GM18499 (cell line): Measurements from ENCODE around the gene TMEM134.

ENCODE experiments used
- ATAC-seq: cut with Tn5 transposase; IDR thresholded peaks from one replicate; pipeline ENCODE4 v1.9.1; 2021; ENCODE audit warnings: moderate number of reproducible peaks; ENCODE audit not compliant: insufficient read depth, unreplicated experiment

TMEM134 gene

DNA sequence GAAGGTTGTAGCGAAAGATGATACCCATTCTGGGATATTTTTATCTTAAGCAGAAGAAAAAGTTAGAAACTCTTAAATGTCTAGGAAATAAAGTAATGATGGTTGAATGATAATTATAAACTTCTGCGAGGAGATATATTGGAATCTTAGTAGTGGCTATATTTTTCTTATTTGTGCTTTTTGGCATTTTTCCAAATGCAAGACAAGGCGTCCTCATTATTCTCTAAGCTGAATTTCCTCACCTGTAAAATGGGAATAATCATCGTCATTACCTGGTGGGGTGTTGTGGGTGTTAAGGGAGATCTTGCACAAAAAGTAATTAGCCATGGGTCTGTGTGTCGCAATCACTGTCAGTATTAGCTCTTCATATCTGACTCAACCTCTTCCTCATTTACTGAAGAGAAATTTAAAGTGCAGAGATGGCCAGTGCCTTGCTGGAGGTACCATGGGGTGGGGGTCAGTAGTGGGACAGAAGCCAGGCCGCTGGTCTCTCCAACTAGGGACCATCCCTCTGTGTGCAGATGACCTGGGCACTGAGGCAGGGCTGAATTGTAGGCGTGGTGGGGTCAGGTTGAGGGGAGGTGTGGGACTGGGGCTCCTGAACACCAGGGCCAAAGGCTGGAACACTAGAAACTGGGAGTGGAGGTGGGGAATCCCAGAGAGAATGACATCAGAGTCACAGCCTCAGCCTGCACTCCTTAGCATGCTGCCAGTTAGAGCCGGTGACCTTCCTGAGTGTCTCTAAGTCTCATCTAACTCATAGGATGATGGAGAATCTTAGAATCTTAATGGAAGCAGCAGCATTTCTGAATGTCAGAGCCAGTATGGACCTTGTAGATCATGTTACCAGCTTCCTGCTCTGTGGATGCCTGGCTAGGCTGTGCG lies 32.0 kb upstream of the TMEM134 start:
- ATAC-seq: no peak

DNA sequence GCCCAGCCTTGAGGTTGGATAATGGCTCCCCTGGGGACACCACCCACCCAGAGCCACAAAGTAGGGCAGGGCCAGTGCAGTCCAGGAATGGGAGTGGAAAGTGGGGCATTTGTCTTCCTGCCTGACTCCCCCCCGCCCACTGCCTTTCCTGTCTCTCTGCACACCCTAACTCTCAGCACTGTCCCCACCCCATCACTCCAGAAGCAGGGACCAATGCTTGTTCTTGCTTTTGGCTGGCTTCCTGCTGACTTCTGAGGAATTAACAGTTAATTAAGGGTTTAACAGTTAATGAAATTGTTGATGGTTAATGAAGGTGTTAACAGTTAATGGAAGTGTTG lies 31.4 kb upstream of the TMEM134 start:
- ATAC-seq: no peak

DNA sequence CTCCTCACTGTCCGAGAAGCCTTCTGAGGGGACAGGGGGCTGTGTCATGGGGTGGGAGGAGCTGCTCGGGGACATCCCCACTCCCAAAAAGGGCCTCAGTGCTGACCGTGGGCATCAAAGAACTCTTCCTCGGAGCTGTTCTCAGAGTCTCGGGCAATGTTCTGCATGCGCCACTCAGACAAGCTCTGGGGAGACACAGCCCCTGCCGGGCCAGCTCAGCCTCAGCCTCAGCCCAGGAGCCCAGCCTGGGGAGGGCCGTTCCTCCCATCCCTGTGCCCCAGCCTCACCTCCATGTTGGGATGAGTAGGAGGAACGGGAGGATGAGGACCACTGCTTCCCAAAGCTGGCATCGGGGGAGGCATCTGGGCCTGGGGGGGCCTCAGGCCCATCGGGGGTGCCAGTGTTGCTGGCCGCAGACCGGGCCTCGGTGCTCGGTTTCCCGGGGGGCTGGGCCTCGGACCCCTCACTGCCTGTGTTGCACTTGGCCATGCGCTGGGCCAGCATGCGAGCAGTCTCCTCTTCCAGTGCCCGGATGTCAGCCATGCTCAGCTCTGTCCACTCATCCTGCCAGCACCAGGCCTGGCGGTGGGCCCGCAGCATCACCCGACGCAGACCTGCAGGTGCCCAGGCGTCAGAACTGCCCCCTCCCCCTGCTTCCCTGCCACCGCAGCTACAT lies 30.9 kb upstream of the TMEM134 start:
- no peak for ATAC-seq

- ATAC-seq: no peak
Observed at GRCh38 chr11:67498544-67498972, 29.5 kb upstream of the TMEM134 start.

DNA sequence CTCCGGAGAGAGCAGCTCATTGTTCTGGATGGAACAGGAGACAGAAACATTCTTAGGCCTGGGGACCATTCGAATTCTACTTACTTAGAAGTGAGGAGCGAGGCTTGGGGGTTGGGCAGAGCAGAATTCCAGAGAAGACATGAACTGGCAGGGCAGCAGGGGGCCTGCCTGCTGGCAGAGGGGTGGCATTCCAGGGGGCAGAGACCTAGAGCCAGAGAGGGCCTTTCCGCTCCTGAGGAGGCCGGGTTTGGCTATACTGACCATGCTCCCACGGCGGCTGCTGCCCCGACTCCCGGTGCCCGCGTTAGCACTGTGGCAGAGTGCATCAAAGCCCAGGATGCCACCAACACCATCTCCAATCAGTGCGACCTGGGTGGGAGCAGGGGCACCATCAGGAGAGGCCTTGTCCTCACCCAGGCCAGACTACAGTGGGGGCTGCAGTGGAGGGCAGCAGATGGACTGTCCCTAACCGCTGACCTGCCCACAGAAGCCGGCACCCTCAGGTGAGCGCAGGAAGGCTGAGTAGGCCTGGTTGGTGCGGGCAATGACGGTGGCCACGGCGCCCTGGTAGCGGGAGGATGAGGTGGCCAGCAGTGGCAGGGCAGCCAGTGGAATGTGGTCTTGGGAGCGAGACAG lies 28.7 kb upstream of the TMEM134 start:
- no peak for ATAC-seq

- ATAC-seq: no peak
Observed at GRCh38 chr11:67496113-67496512, 27.1 kb upstream of the TMEM134 start.

DNA sequence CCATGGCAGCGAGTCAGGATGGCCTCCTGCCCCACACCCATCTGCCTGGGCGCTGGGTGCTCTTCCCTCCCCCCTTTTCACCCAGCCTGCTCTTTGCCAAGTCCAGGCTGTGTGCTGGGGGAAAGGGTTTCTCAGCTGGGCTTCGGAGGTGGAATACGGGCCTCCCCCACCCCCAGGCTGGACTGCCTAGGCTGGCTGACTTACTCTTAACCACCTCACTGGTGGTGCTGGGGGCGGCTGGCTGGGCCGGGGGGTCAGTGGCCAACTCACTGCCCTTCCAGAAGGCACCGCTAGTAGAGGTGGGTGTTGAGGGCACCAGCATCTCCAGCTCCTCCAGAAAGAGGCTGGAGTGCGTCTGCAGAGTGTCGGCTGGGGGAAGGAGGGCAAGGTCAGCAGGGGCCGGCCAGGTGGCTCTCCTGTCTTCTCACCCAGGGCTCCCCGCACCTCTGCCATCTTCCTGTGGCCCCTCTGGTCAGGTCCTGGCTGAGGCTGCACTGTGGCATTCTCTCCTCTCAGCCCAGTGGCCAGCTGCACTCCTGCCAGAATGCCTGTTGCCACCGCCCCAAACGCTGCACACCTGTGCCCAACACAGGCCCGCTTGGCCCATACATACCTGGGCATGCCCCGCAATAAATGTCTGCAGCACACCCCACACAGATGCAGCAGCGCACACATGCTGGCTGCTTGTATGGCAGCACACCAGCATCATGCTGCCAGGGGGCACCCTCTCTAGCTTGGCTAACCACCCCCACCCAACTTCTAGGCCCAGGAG lies 26.4 kb upstream of the TMEM134 start:
- ATAC-seq: no peak

GRCh38 chr11:67494371-67495233 lies 25.6 kb upstream of the TMEM134 start:
- no peak for ATAC-seq

DNA sequence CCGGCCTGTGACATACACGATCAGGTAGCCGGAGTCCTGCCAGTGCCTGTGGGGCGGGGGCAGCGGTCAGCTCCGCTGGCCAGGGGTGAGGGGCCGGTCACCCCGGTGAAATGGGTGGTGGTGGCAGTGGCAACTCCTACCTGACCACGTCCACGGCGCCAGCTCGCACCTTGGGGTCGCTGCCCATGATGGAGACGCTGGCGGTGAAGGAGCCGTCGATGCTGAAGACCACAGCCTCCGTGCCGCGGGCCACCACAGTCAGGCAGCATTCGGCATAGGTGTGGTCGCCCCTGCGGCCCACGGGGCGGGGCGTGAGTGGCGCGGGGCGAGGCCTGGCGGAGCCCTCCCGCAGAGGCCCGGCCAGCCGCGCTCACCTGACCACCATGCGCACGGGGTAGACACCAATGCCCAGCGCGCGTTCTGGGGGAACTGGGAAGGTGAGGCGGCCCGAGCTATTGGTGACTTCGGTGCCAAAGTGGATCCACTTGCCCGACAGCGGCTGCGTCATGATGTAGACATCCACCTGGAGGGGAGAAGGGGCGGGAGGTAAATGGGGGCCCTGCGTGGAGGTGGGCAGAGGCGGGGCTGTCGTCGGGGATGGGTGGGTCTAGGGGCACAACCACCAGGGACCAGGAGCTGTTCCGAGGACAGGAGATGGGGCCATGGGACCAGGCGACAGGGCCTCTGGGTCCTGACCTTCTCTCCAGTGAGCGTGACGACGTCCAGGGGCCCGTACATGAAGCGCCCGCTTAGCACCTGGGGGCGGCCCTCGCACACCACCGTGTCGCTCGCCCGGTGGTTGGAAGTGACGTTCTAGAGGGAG lies 24.7 kb upstream of the TMEM134 start:
- no peak for ATAC-seq

GRCh38 chr11:67492801-67493547 lies 23.9 kb upstream of the TMEM134 start:
- no peak for ATAC-seq

GRCh38 chr11:67492069-67492727 lies 23.1 kb upstream of the TMEM134 start:
- ATAC-seq: no peak

DNA sequence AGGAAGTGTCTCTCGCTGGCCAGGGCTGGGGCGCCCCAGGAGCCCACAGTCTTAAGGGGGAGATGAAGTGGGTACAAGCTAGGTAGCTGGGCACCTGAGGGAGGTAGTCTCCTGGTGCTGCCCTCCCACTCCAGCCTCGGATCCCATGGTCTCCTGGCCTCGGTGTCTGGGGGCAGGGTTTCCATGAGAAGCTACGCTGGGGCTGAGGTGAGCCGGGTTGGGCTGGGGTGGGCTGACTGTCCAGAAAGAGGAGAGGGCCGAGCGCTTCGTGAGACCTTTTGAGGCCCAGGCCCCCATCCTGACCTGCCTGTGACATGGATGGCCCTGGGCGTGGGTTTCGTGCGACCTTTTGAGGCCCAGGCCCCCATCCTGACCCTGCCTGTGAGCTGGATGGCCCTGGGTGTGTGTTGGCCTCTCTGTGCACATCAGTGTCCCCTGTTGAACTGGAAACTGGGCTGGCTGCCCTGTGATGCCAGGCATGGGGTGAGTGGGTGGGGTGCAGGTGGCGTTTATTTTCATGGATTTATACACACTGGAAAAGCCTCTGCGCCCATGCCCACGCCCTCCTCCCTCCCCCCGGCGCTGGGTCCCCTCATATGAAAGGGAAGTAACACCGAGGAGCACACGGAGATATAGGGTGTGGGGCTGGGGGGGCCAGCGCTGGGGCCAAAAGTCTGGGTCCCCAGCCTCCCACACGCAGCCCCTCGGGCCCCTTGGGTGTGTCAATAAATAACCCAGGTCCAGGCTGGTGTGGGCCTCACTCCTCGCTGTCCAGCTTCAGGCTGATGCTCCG lies 22.4 kb upstream of the TMEM134 start:
- no peak for ATAC-seq

- no peak for ATAC-seq
Observed at GRCh38 chr11:67490727-67491065, 21.6 kb upstream of the TMEM134 start.

GRCh38 chr11:67489885-67490726 lies 21.1 kb upstream of the TMEM134 start:
- ATAC-seq: no peak

DNA sequence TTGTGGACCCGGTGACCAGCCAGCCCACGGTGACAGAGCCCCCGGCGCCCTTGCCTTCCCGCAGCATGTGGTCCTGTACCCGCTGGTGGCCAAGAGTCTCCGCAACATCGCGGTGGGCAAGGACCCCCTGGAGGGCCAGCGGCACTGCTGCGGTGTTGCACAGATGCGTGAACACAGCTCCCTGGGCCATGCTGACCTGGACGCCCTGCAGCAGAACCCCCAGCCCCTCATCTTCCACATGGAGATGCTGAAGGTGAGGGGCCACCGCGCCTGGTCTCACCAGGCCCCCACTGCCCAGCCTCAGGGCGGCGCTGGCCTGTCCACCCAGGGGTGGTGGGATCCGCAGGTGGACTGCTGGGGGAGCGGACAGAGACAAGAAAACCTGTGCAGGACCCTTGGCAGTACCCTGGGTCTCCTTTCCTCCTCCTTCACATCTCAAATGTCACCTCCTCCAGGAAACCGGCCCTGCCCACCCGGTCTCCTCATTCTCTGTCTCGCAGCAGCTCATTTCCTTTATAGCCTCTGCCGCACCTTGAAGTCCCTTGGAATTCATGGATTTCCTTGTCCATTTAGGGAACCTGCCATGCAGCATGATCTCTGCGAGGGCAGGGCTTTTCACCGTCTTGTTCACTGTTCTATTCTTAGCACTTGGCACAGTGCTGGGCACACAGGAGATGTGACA lies 20.3 kb upstream of the TMEM134 start:
- ATAC-seq: no peak
